ENCODE data around the gene TFF2. TPM values are rescaled to one million over a fixed set of nuclear protein-coding genes. Genes with fewer than 3 reads are reported as not detected.

TFF2 gene
- polyA plus RNA-seq, 3 donors = not detected

- Mint-ChIP-seq H3K27me3 (ENCODE audit: low read depth in 3 of 3) (peaks cover 3 to 8% (median 7%) of the 10 kb centered on the region in 3 donors), H3K4me1 (peaks cover 6% of the 10 kb centered on the region), H3K4me3 (no peak overlapping the region), H3K9me3 (no peaks in the 10 kb centered on the region), H3K27ac (no peak overlapping the region), H3K36me3 (no peaks in the 10 kb centered on the region)
- no peak for TF ChIP-seq CTCF (IDR thresholded peaks at IDR 0.05)
- Histone ChIP-seq H3K4me1 (ENCODE audit: control insufficient read depth in 1 of 2, insufficient read depth in 2 of 2, low read length in 2 of 2) (no peaks in the 10 kb centered on the region), H3K9me3 (replicated peaks in 1 of 2; ENCODE audit: control insufficient read depth in 1 of 2, insufficient read depth in 1 of 2, low read length in 2 of 2) (no peaks in the 10 kb centered on the region), H3K36me3 (replicated peaks in 1 of 2; ENCODE audit: control insufficient read depth in 1 of 2, insufficient read depth in 2 of 2, low read length in 2 of 2) (no peaks in the 10 kb centered on the region), H3K9ac (ENCODE audit: insufficient read depth, low read length, poor library complexity, severe bottlenecking) (no peak overlapping the region), H2AFZ (ENCODE audit: insufficient read depth, low read depth, low read length, poor library complexity, severe bottlenecking) (no peak overlapping the region), H3K27me3 (ENCODE audit: control insufficient read depth in 2 of 2, insufficient read depth in 2 of 2, low read length in 2 of 2) (no peaks in the 10 kb centered on the region), H4K20me1 (ENCODE audit: insufficient read depth, low read length) (no peaks in the 10 kb centered on the region), H3K79me2 (ENCODE audit: insufficient read depth, low read length) (no peaks in the 10 kb centered on the region), H3K4me2 (replicated peaks; ENCODE audit: extremely low read depth, low read length, poor library complexity, severe bottlenecking) (no peak overlapping the region), H3K27ac (ENCODE audit: low read depth in 1 of 2, low read length in 2 of 2) (no peak overlapping the region), H3K4me3 (replicated peaks in 1 of 3; ENCODE audit: low read depth in 2 of 3, low read length in 3 of 3) (no peak overlapping the region)
- no peak for DNase-seq
- 100% methylated on average over 1 of the region's 3 CpGs for WGBS (ENCODE audit: insufficient coverage)
- intact Hi-C loops (cut with micrococcal nuclease) = no loop called here
Measured at GRCh38 chr21:42375966-42376337, 25.2 kb upstream of the TFF2 start.

- Histone ChIP-seq H2AFZ (ENCODE audit: insufficient read depth, low read depth, low read length, poor library complexity, severe bottlenecking) (no peak overlapping the region), H3K4me2 (replicated peaks; ENCODE audit: extremely low read depth, low read length, poor library complexity, severe bottlenecking) (no peak overlapping the region), H3K27ac (ENCODE audit: low read depth in 1 of 2, low read length in 2 of 2) (no peak overlapping the region), H3K4me3 (replicated peaks in 1 of 3; ENCODE audit: low read depth in 2 of 3, low read length in 3 of 3) (no peak overlapping the region), H3K79me2 (ENCODE audit: insufficient read depth, low read length) (no peaks in the 10 kb centered on the region), H3K27me3 (ENCODE audit: control insufficient read depth in 2 of 2, insufficient read depth in 2 of 2, low read length in 2 of 2) (no peaks in the 10 kb centered on the region), H3K9me3 (replicated peaks in 1 of 2; ENCODE audit: control insufficient read depth in 1 of 2, insufficient read depth in 1 of 2, low read length in 2 of 2) (no peaks in the 10 kb centered on the region), H3K9ac (ENCODE audit: insufficient read depth, low read length, poor library complexity, severe bottlenecking) (no peak overlapping the region), H4K20me1 (ENCODE audit: insufficient read depth, low read length) (no peaks in the 10 kb centered on the region), H3K36me3 (replicated peaks in 1 of 2; ENCODE audit: control insufficient read depth in 1 of 2, insufficient read depth in 2 of 2, low read length in 2 of 2) (no peaks in the 10 kb centered on the region), H3K4me1 (ENCODE audit: control insufficient read depth in 1 of 2, insufficient read depth in 2 of 2, low read length in 2 of 2) (no peaks in the 10 kb centered on the region)
- H3K4me3 Mint-ChIP-seq = no peak overlapping the region
- no peaks in the 10 kb centered on the region for H3K9me3 Mint-ChIP-seq
- peaks cover 6% of the 10 kb centered on the region for H3K4me1 Mint-ChIP-seq
- peaks cover 3 to 9% (median 7%) of the 10 kb centered on the region in 3 donors for H3K27me3 Mint-ChIP-seq (ENCODE audit: low read depth in 3 of 3)
- 83% methylated on average over 8 of the region's 11 CpGs for WGBS (ENCODE audit: insufficient coverage)
- no peaks in the 10 kb centered on the region for H3K36me3 Mint-ChIP-seq
- intact Hi-C loops (cut with micrococcal nuclease) = no loop called here
- no peak for DNase-seq
- no peak for TF ChIP-seq CTCF (IDR thresholded peaks at IDR 0.05)
- peak overlapping the region in 1 of 7 donors; percentile 70 for H3K27ac Mint-ChIP-seq
Measured at GRCh38 chr21:42375506-42375905, 24.7 kb upstream of the TFF2 start.

Measured in CD14-positive monocyte (primary cell).